ENCODE results near the gene JUN.

The JUN gene

GRCh38 chr1:58780836-58781452, 2.9 kb downstream of the JUN start:
- H3K9ac ChIP-seq (ENCODE audit: low read depth, low read length), result peak overlapping the region; percentile 91; the same call in 1 of the 2 replicates

GRCh38 chr1:58780411-58780810, 3.4 kb downstream of the JUN start:
- Histone ChIP-seq H3K36me3 (ENCODE audit: insufficient read depth, low read depth, low read length) (no peaks in the 10 kb centered on the region), H3K27me3 (ENCODE audit: insufficient read depth, low read length) (peaks cover 46% of the 10 kb centered on the region), H3K27ac (ENCODE audit: low read length) (no peak overlapping the region), H3K9ac (ENCODE audit: low read depth, low read length) (no peak overlapping the region), H3K4me1 (ENCODE audit: insufficient read depth, low read length) (peaks cover 10% of the 10 kb centered on the region), H3K4me3 (ENCODE audit: low read length) (peak overlapping the region; percentile 1; the same call in 1 of the 2 replicates), H3K9me3 (ENCODE audit: insufficient read depth, low read depth, low read length) (no peaks in the 10 kb centered on the region)

More at GRCh38 chr1:58780836-58781452, 2.9 kb downstream of the JUN start:
- Histone ChIP-seq H3K4me3 (ENCODE audit: low read length) (peak overlapping the region; percentile 80), H3K27me3 (ENCODE audit: insufficient read depth, low read length) (peaks cover 51% of the 10 kb centered on the region), H3K36me3 (ENCODE audit: insufficient read depth, low read depth, low read length) (no peaks in the 10 kb centered on the region), H3K27ac (ENCODE audit: low read length) (no peak overlapping the region), H3K4me1 (ENCODE audit: insufficient read depth, low read length) (peaks cover 13% of the 10 kb centered on the region), H3K9me3 (ENCODE audit: insufficient read depth, low read depth, low read length) (no peaks in the 10 kb centered on the region)

GRCh38 chr1:58779801-58780382, 4.0 kb downstream of the JUN start:
- Histone ChIP-seq H3K27ac (ENCODE audit: low read length) (no peak overlapping the region), H3K27me3 (ENCODE audit: insufficient read depth, low read length) (peaks cover 41% of the 10 kb centered on the region), H3K9me3 (ENCODE audit: insufficient read depth, low read depth, low read length) (no peaks in the 10 kb centered on the region), H3K4me1 (ENCODE audit: insufficient read depth, low read length) (peaks cover 10% of the 10 kb centered on the region), H3K4me3 (ENCODE audit: low read length) (no peak overlapping the region), H3K36me3 (ENCODE audit: insufficient read depth, low read depth, low read length) (no peaks in the 10 kb centered on the region), H3K9ac (ENCODE audit: low read depth, low read length) (no peak overlapping the region)

- Histone ChIP-seq H3K4me1 (ENCODE audit: insufficient read depth, low read length) (peaks cover 10% of the 10 kb centered on the region), H3K27ac (ENCODE audit: low read length) (no peak overlapping the region), H3K4me3 (ENCODE audit: low read length) (no peak overlapping the region), H3K27me3 (ENCODE audit: insufficient read depth, low read length) (peaks cover 36% of the 10 kb centered on the region), H3K9me3 (ENCODE audit: insufficient read depth, low read depth, low read length) (no peaks in the 10 kb centered on the region), H3K36me3 (ENCODE audit: insufficient read depth, low read depth, low read length) (no peaks in the 10 kb centered on the region), H3K9ac (ENCODE audit: low read depth, low read length) (no peak overlapping the region)
Measured at GRCh38 chr1:58779059-58779754, 4.6 kb downstream of the JUN start.

- Histone ChIP-seq H3K9me3 (ENCODE audit: insufficient read depth, low read depth, low read length) (no peaks in the 10 kb centered on the region), H3K27ac (ENCODE audit: low read length) (no peak overlapping the region), H3K4me3 (ENCODE audit: low read length) (no peak overlapping the region), H3K36me3 (ENCODE audit: insufficient read depth, low read depth, low read length) (no peaks in the 10 kb centered on the region), H3K27me3 (ENCODE audit: insufficient read depth, low read length) (peaks cover 36% of the 10 kb centered on the region), H3K9ac (ENCODE audit: low read depth, low read length) (no peak overlapping the region), H3K4me1 (ENCODE audit: insufficient read depth, low read length) (peaks cover 10% of the 10 kb centered on the region)
Measured at GRCh38 chr1:58778385-58779000, 5.4 kb downstream of the JUN start.

- no peaks in the 10 kb centered on the region for H3K27me3 ChIP-seq (ENCODE audit: insufficient read depth, low read length)
Measured at GRCh38 chr1:58774027-58774426, 9.8 kb downstream of the JUN start.

GRCh38 chr1:58773406-58773840, 10.4 kb downstream of the JUN start:
- Histone ChIP-seq H3K9me3 (ENCODE audit: insufficient read depth, low read depth, low read length) (no peaks in the 10 kb centered on the region), H3K4me1 (ENCODE audit: insufficient read depth, low read length) (no peaks in the 10 kb centered on the region; the same call in 1 of the 2 replicates), H3K9ac (ENCODE audit: low read depth, low read length) (no peak overlapping the region), H3K36me3 (ENCODE audit: insufficient read depth, low read depth, low read length) (no peaks in the 10 kb centered on the region), H3K4me3 (ENCODE audit: low read length) (no peak overlapping the region), H3K27me3 (ENCODE audit: insufficient read depth, low read length) (no peaks in the 10 kb centered on the region), H3K27ac (ENCODE audit: low read length) (no peak overlapping the region)

More at GRCh38 chr1:58774027-58774426, 9.8 kb downstream of the JUN start:
- Histone ChIP-seq H3K27ac (ENCODE audit: low read length) (no peak overlapping the region), H3K4me1 (ENCODE audit: insufficient read depth, low read length) (no peaks in the 10 kb centered on the region; the same call in 1 of the 2 replicates), H3K9me3 (ENCODE audit: insufficient read depth, low read depth, low read length) (no peaks in the 10 kb centered on the region), H3K9ac (ENCODE audit: low read depth, low read length) (no peak overlapping the region), H3K36me3 (ENCODE audit: insufficient read depth, low read depth, low read length) (no peaks in the 10 kb centered on the region), H3K4me3 (ENCODE audit: low read length) (no peak overlapping the region)

GRCh38 chr1:58769809-58770320, 14.0 kb downstream of the JUN start:
- Histone ChIP-seq H3K4me3 (ENCODE audit: low read length) (no peak overlapping the region), H3K36me3 (ENCODE audit: insufficient read depth, low read depth, low read length) (no peaks in the 10 kb centered on the region), H3K27ac (ENCODE audit: low read length) (no peak overlapping the region), H3K9ac (ENCODE audit: low read depth, low read length) (no peak overlapping the region), H3K4me1 (ENCODE audit: insufficient read depth, low read length) (no peaks in the 10 kb centered on the region; the same call in 1 of the 2 replicates), H3K9me3 (ENCODE audit: insufficient read depth, low read depth, low read length) (no peaks in the 10 kb centered on the region), H3K27me3 (ENCODE audit: insufficient read depth, low read length) (no peaks in the 10 kb centered on the region)

- H3K27ac ChIP-seq (ENCODE audit: low read length), result no peak overlapping the region
- no peak overlapping the region for H3K9ac ChIP-seq (ENCODE audit: low read depth, low read length)
- H3K4me3 ChIP-seq (ENCODE audit: low read length), result no peak overlapping the region
- H3K27me3 ChIP-seq (ENCODE audit: insufficient read depth, low read length), result no peaks in the 10 kb centered on the region
- no peaks in the 10 kb centered on the region for H3K36me3 ChIP-seq (ENCODE audit: insufficient read depth, low read depth, low read length)
- H3K4me1 ChIP-seq (ENCODE audit: insufficient read depth, low read length), result no peaks in the 10 kb centered on the region; the same call in 1 of the 2 replicates
- no peaks in the 10 kb centered on the region for H3K9me3 ChIP-seq (ENCODE audit: insufficient read depth, low read depth, low read length)
Measured at GRCh38 chr1:58768971-58769808, 14.7 kb downstream of the JUN start.

GRCh38 chr1:58768191-58768731, 15.6 kb downstream of the JUN start:
- no peak overlapping the region for H3K9ac ChIP-seq (ENCODE audit: low read depth, low read length)
- no peak overlapping the region for H3K4me3 ChIP-seq (ENCODE audit: low read length)
- H3K27ac ChIP-seq (ENCODE audit: low read length), result no peak overlapping the region
- H3K27me3 ChIP-seq (ENCODE audit: insufficient read depth, low read length), result no peaks in the 10 kb centered on the region
- H3K9me3 ChIP-seq (ENCODE audit: insufficient read depth, low read depth, low read length), result no peaks in the 10 kb centered on the region
- no peaks in the 10 kb centered on the region; the same call in 1 of the 2 replicates for H3K4me1 ChIP-seq (ENCODE audit: insufficient read depth, low read length)
- no peaks in the 10 kb centered on the region for H3K36me3 ChIP-seq (ENCODE audit: insufficient read depth, low read depth, low read length)
